ENCODE measurements around the gene MARK1. TPM values are rescaled to one million over a fixed set of nuclear protein-coding genes. Genes with fewer than 3 reads are reported as not detected.

Gene MARK1
- total RNA-seq, 1 experiment from 2014 or later, result 0.40 TPM

- Histone ChIP-seq H3K27ac (ENCODE audit: low read length) (no peak overlapping the region), H3K79me2 (ENCODE audit: low read length) (no peaks in the 10 kb centered on the region), H3K4me3 (ENCODE audit: low read length) (no peak overlapping the region), H3K36me3 (ENCODE audit: low read depth, low read length) (no peaks in the 10 kb centered on the region), H4K20me1 (ENCODE audit: low read length) (no peaks in the 10 kb centered on the region), H3F3A (ENCODE audit: low read length, unreplicated experiment) (no peaks in the 10 kb centered on the region), H3K9ac (ENCODE audit: low read length) (no peak overlapping the region), H2AFZ (ENCODE audit: low read length) (no peak overlapping the region), H3K9me2 (replicated peaks; ENCODE audit: low read length) (no peaks in the 10 kb centered on the region), H3K4me2 (ENCODE audit: low read length) (no peak overlapping the region), H3K4me1 (ENCODE audit: insufficient read depth, low read length) (0 out of 2 replicates have a peak, but pooled peaks cover 4% of the 10 kb centered on the region), H3K27me3 (ENCODE audit: low read length) (peaks cover 50% of the 10 kb centered on the region), H3K9me3 (ENCODE audit: low read length) (no peaks in the 10 kb centered on the region)
- TF ChIP-seq CTCF (conservative IDR thresholded peaks at IDR 0.05; ENCODE audit: low read depth, low read length) (no peak), EZH2 (IDR thresholded peaks at IDR 0.05; ENCODE audit: low read length, unreplicated experiment) (no peak)
- ATAC-seq (no peak), DNase-seq (no peak)
- CTCF ChIA-PET, result no interaction called here
- POLR2A ChIA-PET (ENCODE audit: unreplicated experiment), result no interaction called here
- intact Hi-C loops (cut with micrococcal nuclease), result no loop called here
- BruUV-seq (replicated peaks), result no TSS peak
These were observed 43.8 kb upstream of the MARK1 start for GRCh38 chr1:220484135-220484534.

- H3K9ac ChIP-seq (ENCODE audit: low read length), result no peak overlapping the region
- H3K36me3 ChIP-seq (ENCODE audit: low read depth, low read length), result no peaks in the 10 kb centered on the region
- H3K9me2 ChIP-seq (replicated peaks; ENCODE audit: low read length), result no peaks in the 10 kb centered on the region
- H3K79me2 ChIP-seq (ENCODE audit: low read length), result no peaks in the 10 kb centered on the region
- ChIA-PET CTCF (no interaction called here), POLR2A (ENCODE audit: unreplicated experiment) (no interaction called here)
- H3K4me3 ChIP-seq (ENCODE audit: low read length), result no peak overlapping the region
- 0 out of 2 replicates have a peak, but pooled peaks cover 4% of the 10 kb centered on the region for H3K4me1 ChIP-seq (ENCODE audit: insufficient read depth, low read length)
- no peak overlapping the region for H3K4me2 ChIP-seq (ENCODE audit: low read length)
- no peaks in the 10 kb centered on the region for H4K20me1 ChIP-seq (ENCODE audit: low read length)
- peaks cover 42% of the 10 kb centered on the region for H3K27me3 ChIP-seq (ENCODE audit: low read length)
- BruUV-seq (replicated peaks), result no TSS peak
- H3F3A ChIP-seq (ENCODE audit: low read length, unreplicated experiment), result no peaks in the 10 kb centered on the region
- H2AFZ ChIP-seq (ENCODE audit: low read length), result no peak overlapping the region
- intact Hi-C loops (cut with micrococcal nuclease), result no loop called here
- TF ChIP-seq EZH2 (IDR thresholded peaks at IDR 0.05; ENCODE audit: low read length, unreplicated experiment) (no peak), EZH2phosphoT487 (IDR thresholded peaks at IDR 0.05; ENCODE audit: borderline replicate concordance, low read length) (no peak), CTCF (conservative IDR thresholded peaks at IDR 0.05; ENCODE audit: low read depth, low read length) (no peak)
- no peak overlapping the region for H3K27ac ChIP-seq (ENCODE audit: low read length)
- no peaks in the 10 kb centered on the region for H3K9me3 ChIP-seq (ENCODE audit: low read length)
- ATAC-seq (peak; percentile 29; the same call in 1 of the 2 replicates), DNase-seq (peak; percentile 24)
These were observed 42.8 kb upstream of the MARK1 start for GRCh38 chr1:220485131-220485530.

GRCh38 chr1:220485791-220486190, 42.1 kb upstream of the MARK1 start:
- POLR2A ChIA-PET (ENCODE audit: unreplicated experiment), result no interaction called here
- H3K4me3 ChIP-seq (ENCODE audit: low read length), result no peak overlapping the region
- ATAC-seq, result no peak
- CTCF ChIA-PET, result no interaction called here
- no peak overlapping the region for H3K4me2 ChIP-seq (ENCODE audit: low read length)
- TF ChIP-seq CTCF (conservative IDR thresholded peaks at IDR 0.05; ENCODE audit: low read depth, low read length) (no peak), EZH2phosphoT487 (IDR thresholded peaks at IDR 0.05; ENCODE audit: borderline replicate concordance, low read length) (no peak), EZH2 (IDR thresholded peaks at IDR 0.05; ENCODE audit: low read length, unreplicated experiment) (no peak)
- no peak overlapping the region for H2AFZ ChIP-seq (ENCODE audit: low read length)
- no peak overlapping the region for H3K27ac ChIP-seq (ENCODE audit: low read length)
- H3F3A ChIP-seq (ENCODE audit: low read length, unreplicated experiment), result no peaks in the 10 kb centered on the region
- H3K4me1 ChIP-seq (ENCODE audit: insufficient read depth, low read length), result 0 out of 2 replicates have a peak, but pooled peaks cover 4% of the 10 kb centered on the region
- intact Hi-C loops (cut with micrococcal nuclease), result no loop called here
- no peak for DNase-seq
- BruUV-seq (replicated peaks), result no TSS peak
- no peaks in the 10 kb centered on the region for H3K79me2 ChIP-seq (ENCODE audit: low read length)
- no peak overlapping the region for H3K9ac ChIP-seq (ENCODE audit: low read length)
- H3K9me2 ChIP-seq (replicated peaks; ENCODE audit: low read length), result no peaks in the 10 kb centered on the region
- H3K27me3 ChIP-seq (ENCODE audit: low read length), result peaks cover 37% of the 10 kb centered on the region
- no peaks in the 10 kb centered on the region for H4K20me1 ChIP-seq (ENCODE audit: low read length)
- no peaks in the 10 kb centered on the region for H3K36me3 ChIP-seq (ENCODE audit: low read depth, low read length)
- H3K9me3 ChIP-seq (ENCODE audit: low read length), result no peaks in the 10 kb centered on the region
